Measurements from ENCODE around the gene ZNF48.

GRCh38 chr16:30368122-30368791, 27.0 kb upstream of the ZNF48 start:
- no peak for TF ChIP-seq REST (IDR thresholded peaks at IDR 0.05; ENCODE audit: insufficient read depth in 1 of 2, low read depth in 2 of 2, low read length in 2 of 2)
- no peak for TF ChIP-seq TAF1 (IDR thresholded peaks at IDR 0.05; ENCODE audit: borderline replicate concordance, insufficient read depth, low read length)

Data from PFSK-1 (cell line).